ENCODE data around the gene LINGO4. TPM values are rescaled to one million over a fixed set of nuclear protein-coding genes. Genes with fewer than 3 reads are reported as not detected.

The LINGO4 gene
- total and polyA plus RNA-seq, 10 of the 15 experiments (the other 5 are each of a cell fraction or from before 2014, with no cell fraction given), result not detected

DNA sequence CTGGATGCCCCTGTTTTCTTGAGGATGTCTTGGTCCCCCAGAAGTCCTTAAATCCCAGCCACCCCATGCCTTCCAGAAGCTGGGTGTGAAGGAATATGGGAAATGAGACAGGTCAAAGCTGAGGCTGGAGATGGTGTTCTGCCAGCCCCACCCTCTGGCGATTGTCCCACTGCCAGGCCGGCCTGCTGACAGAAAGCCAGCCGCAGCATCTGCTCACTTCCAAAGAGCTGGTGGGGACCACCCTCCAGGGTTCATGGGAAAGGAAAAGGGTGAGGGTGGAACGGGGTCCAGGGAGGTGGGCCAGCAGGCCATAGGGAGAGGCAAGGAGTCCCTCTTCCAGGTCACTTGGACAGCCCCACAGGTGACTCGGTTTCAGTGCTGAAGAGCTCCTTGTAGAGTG, 1.9 kb upstream of the LINGO4 start:
- H4K20me1 ChIP-seq (ENCODE audit: control insufficient read depth, insufficient read depth), result no peaks in the 10 kb centered on the region
- no peak overlapping the region for H3K4me2 ChIP-seq (ENCODE audit: control insufficient read depth, insufficient read depth)
- CTCF ChIA-PET, result interaction anchor here (1.1 kb wide), 1 partner anchor 29 kb away, joined by 4 read pairs; no protein-coding TSS in a partner anchor
- WGBS (ENCODE audit: insufficient coverage, insufficient replicate concordance, low lambda C conversion rate, missing lambda C conversion rate), result 55% methylated on average over 5 of the region's 5 CpGs
- no peak for ATAC-seq
- RAD21 ChIA-PET (ENCODE audit: unreplicated experiment), result no interaction called here
- H3K27ac ChIP-seq (ENCODE audit: control insufficient read depth, insufficient read depth), result no peak overlapping the region
- FAIRE-seq, result no peak
- H2AFZ ChIP-seq (ENCODE audit: control insufficient read depth, low read depth, low read length), result no peak overlapping the region
- H3K36me3 ChIP-seq (ENCODE audit: control insufficient read depth in 2 of 2, insufficient read depth in 2 of 2, low read length in 1 of 2), result no peaks in the 10 kb centered on the region
- intact Hi-C loops (cut with micrococcal nuclease; ENCODE audit: unreplicated experiment) (no loop called here), in situ Hi-C loops (cut with MboI) (no loop called here)
- SMC1A ChIA-PET (ENCODE audit: uncharacterized antibody, unreplicated experiment), result interaction anchor here (0.8 to 1.0 kb wide), 2 partner anchors 13 to 35 kb away, joined by 3 read pairs; no protein-coding TSS in a partner anchor
- no peaks in the 10 kb centered on the region for H3K79me2 ChIP-seq (ENCODE audit: control insufficient read depth, insufficient read depth, low read length)
- peaks cover 6% of the 10 kb centered on the region; the same call in 1 of the 2 replicates for H3K4me1 ChIP-seq (ENCODE audit: control insufficient read depth, insufficient read depth, low read length)
- no peak overlapping the region for H3K9ac ChIP-seq (ENCODE audit: control insufficient read depth, insufficient read depth, low read length)
- no TSS peak for BruUV-seq (replicated peaks)
- no peaks in the 10 kb centered on the region for H3K9me3 ChIP-seq (replicated peaks; ENCODE audit: control insufficient read depth, insufficient read depth, low read length)
- no peak for DNase-seq (ENCODE audit: low read depth, low spot score)
- POLR2A ChIA-PET, result no interaction called here
- TF ChIP-seq RB1 (IDR thresholded peaks at IDR 0.05; ENCODE audit: borderline replicate concordance) (no peak), NBN (IDR thresholded peaks at IDR 0.05) (no peak), KDM1A (IDR thresholded peaks at IDR 0.05; ENCODE audit: borderline replicate concordance) (no peak), BACH1 (IDR thresholded peaks at IDR 0.05; ENCODE audit: borderline replicate concordance) (no peak), GABPA (IDR thresholded peaks at IDR 0.05; ENCODE audit: low read depth) (no peak), MTA3 (IDR thresholded peaks at IDR 0.05; ENCODE audit: borderline replicate concordance, low read length) (no peak), NFIC (IDR thresholded peaks at IDR 0.05; ENCODE audit: low read depth, low read length) (no peak), CBFB (IDR thresholded peaks at IDR 0.05; ENCODE audit: low read depth) (no peak), EP300 (IDR thresholded peaks at IDR 0.05; ENCODE audit: borderline replicate concordance in 1 of 2, control insufficient read depth in 1 of 2, low read depth in 2 of 2, low read length in 2 of 2) (no peak), SPI1 (IDR thresholded peaks at IDR 0.05; ENCODE audit: borderline replicate concordance, insufficient read depth, low read depth, low read length) (no peak), ZNF207 (IDR thresholded peaks at IDR 0.05; ENCODE audit: borderline replicate concordance) (no peak), RBBP5 (conservative IDR thresholded peaks at IDR 0.05) (no peak)
- TF ChIP-seq, protein P1, sequence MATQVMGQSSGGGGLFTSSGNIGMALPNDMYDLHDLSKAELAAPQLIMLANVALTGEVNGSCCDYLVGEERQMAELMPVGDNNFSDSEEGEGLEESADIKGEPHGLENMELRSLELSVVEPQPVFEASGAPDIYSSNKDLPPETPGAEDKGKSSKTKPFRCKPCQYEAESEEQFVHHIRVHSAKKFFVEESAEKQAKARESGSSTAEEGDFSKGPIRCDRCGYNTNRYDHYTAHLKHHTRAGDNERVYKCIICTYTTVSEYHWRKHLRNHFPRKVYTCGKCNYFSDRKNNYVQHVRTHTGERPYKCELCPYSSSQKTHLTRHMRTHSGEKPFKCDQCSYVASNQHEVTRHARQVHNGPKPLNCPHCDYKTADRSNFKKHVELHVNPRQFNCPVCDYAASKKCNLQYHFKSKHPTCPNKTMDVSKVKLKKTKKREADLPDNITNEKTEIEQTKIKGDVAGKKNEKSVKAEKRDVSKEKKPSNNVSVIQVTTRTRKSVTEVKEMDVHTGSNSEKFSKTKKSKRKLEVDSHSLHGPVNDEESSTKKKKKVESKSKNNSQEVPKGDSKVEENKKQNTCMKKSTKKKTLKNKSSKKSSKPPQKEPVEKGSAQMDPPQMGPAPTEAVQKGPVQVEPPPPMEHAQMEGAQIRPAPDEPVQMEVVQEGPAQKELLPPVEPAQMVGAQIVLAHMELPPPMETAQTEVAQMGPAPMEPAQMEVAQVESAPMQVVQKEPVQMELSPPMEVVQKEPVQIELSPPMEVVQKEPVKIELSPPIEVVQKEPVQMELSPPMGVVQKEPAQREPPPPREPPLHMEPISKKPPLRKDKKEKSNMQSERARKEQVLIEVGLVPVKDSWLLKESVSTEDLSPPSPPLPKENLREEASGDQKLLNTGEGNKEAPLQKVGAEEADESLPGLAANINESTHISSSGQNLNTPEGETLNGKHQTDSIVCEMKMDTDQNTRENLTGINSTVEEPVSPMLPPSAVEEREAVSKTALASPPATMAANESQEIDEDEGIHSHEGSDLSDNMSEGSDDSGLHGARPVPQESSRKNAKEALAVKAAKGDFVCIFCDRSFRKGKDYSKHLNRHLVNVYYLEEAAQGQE (IDR thresholded peaks at IDR 0.05; ENCODE audit: low read depth, low read length), result no peak
- TF ChIP-seq, protein P2, sequence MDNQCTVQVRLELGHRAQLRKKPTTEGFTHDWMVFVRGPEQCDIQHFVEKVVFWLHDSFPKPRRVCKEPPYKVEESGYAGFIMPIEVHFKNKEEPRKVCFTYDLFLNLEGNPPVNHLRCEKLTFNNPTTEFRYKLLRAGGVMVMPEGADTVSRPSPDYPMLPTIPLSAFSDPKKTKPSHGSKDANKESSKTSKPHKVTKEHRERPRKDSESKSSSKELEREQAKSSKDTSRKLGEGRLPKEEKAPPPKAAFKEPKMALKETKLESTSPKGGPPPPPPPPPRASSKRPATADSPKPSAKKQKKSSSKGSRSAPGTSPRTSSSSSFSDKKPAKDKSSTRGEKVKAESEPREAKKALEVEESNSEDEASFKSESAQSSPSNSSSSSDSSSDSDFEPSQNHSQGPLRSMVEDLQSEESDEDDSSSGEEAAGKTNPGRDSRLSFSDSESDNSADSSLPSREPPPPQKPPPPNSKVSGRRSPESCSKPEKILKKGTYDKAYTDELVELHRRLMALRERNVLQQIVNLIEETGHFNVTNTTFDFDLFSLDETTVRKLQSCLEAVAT (IDR thresholded peaks at IDR 0.05), result no peak
- TF ChIP-seq, protein P3, sequence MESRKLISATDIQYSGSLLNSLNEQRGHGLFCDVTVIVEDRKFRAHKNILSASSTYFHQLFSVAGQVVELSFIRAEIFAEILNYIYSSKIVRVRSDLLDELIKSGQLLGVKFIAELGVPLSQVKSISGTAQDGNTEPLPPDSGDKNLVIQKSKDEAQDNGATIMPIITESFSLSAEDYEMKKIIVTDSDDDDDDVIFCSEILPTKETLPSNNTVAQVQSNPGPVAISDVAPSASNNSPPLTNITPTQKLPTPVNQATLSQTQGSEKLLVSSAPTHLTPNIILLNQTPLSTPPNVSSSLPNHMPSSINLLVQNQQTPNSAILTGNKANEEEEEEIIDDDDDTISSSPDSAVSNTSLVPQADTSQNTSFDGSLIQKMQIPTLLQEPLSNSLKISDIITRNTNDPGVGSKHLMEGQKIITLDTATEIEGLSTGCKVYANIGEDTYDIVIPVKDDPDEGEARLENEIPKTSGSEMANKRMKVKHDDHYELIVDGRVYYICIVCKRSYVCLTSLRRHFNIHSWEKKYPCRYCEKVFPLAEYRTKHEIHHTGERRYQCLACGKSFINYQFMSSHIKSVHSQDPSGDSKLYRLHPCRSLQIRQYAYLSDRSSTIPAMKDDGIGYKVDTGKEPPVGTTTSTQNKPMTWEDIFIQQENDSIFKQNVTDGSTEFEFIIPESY (IDR thresholded peaks at IDR 0.05), result no peak
- peaks cover 0 to 5% of the 10 kb centered on the region in 2 experiments; a peak in 3 of 4 replicates for H3K27me3 ChIP-seq (replicated peaks in 1 of 2; ENCODE audit: control insufficient read depth in 2 of 2, insufficient read depth in 2 of 2, low read length in 1 of 2)
- no peak overlapping the region for H3K4me3 ChIP-seq

Data from GM12878 (cell line).